Fibroblast of skin of scalp (primary cell): ENCODE results near the gene METTL13. TPM values are rescaled to one million over a fixed set of nuclear protein-coding genes. Genes with fewer than 3 reads are reported as not detected.

Experiments used
- DNase-seq: peaks from one replicate; pipeline ENCODE4 v3.0.0-alpha.2; 2013
- polyA plus RNA-seq, 2 experiments: library from polyadenylated mRNA; unstranded; fragments of 120-200 nt; gene quantifications; one replicate each; pipeline ENCODE4 v1.2.1, GENCODE V29; 2013; ENCODE audit not compliant: insufficient read length in 2 of 2

Gene METTL13
- 23.9 TPM for polyA plus RNA-seq (2013, experiment 1 of 2; ENCODE audit: insufficient read length)
- polyA plus RNA-seq (2013, experiment 2 of 2; ENCODE audit: insufficient read length): 22.7 TPM

GRCh38 chr1:171781176-171781875, at the start of gene METTL13:
Gene METTL13, plus strand, starts transcription at chr1:171781660. Its CDS starts 308 bp downstream, at chr1:171781968.
- peak; percentile 99 for DNase-seq

- DNase-seq: no peak
Observed at GRCh38 chr1:171736196-171736595, 45.3 kb upstream of the METTL13 start.

GRCh38 chr1:171738911-171739310, 42.5 kb upstream of the METTL13 start:
- peak; percentile 26 for DNase-seq

GRCh38 chr1:171739656-171740055, 41.8 kb upstream of the METTL13 start:
- DNase-seq: no peak

- no peak for DNase-seq
Observed at GRCh38 chr1:171740356-171740863, 41.0 kb upstream of the METTL13 start.

GRCh38 chr1:171740987-171741871, 40.2 kb upstream of the METTL13 start:
- DNase-seq: peak; percentile 36

GRCh38 chr1:171741872-171742576, 39.4 kb upstream of the METTL13 start, which contains the start of gene VAMP4:
Gene VAMP4, minus strand, starts transcription at chr1:171742065. Its CDS starts 3,651 bp downstream, at chr1:171738414.
- DNase-seq: peak; percentile 83

- peak; percentile 35 for DNase-seq
Observed at GRCh38 chr1:171742577-171742922, 38.9 kb upstream of the METTL13 start.

GRCh38 chr1:171743081-171743870, 38.2 kb upstream of the METTL13 start:
- DNase-seq: peak; percentile 42

GRCh38 chr1:171744986-171745385, 36.5 kb upstream of the METTL13 start:
- no peak for DNase-seq

- DNase-seq: no peak
Observed at GRCh38 chr1:171748651-171749050, 32.8 kb upstream of the METTL13 start.

- no peak for DNase-seq
Observed at GRCh38 chr1:171751221-171751620, 30.2 kb upstream of the METTL13 start.

- DNase-seq: no peak
Observed at GRCh38 chr1:171753182-171753581, 28.3 kb upstream of the METTL13 start.

- no peak for DNase-seq
Observed at GRCh38 chr1:171753685-171754352, 27.6 kb upstream of the METTL13 start.

- peak; percentile 45 for DNase-seq
Observed at GRCh38 chr1:171754353-171754705, 27.1 kb upstream of the METTL13 start.

GRCh38 chr1:171754971-171755370, 26.5 kb upstream of the METTL13 start:
- no peak for DNase-seq

- no peak for DNase-seq
Observed at GRCh38 chr1:171756856-171757255, 24.6 kb upstream of the METTL13 start.

GRCh38 chr1:171758011-171758410, 23.4 kb upstream of the METTL13 start:
- DNase-seq: no peak

- DNase-seq: no peak
Observed at GRCh38 chr1:171762143-171762563, 19.3 kb upstream of the METTL13 start.

GRCh38 chr1:171763764-171764163, 17.7 kb upstream of the METTL13 start:
- DNase-seq: no peak

GRCh38 chr1:171769171-171769570, 12.3 kb upstream of the METTL13 start:
- no peak for DNase-seq
